ENCODE results near the gene TMCO4. TPM values are rescaled to one million over a fixed set of nuclear protein-coding genes. Genes with fewer than 3 reads are reported as not detected.
A peak's percentile ranks its signal among the peaks of the same experiment; 100 is the strongest.

TMCO4 gene
- total and polyA plus RNA-seq, 11 donors, result 6.3 to 14.3 (median 7.6) TPM

- no peak for TF ChIP-seq POLR2A (IDR thresholded peaks at IDR 0.05)
- no peak for TF ChIP-seq CTCF (IDR thresholded peaks at IDR 0.05)
- no peak overlapping the region for H3K4me3 ChIP-seq
- DNase-seq, result no peak
- intact Hi-C loops (cut with DNase I), result loop anchor here in 1 of 10 donors (10.0 kb wide), 1 partner anchor 61 kb away; no protein-coding TSS in a partner anchor
- ATAC-seq, result no peak
- H3K27ac ChIP-seq, result no peak overlapping the region
- H3K36me3 ChIP-seq, result peaks cover 0 to 47% (median 7%) of the 10 kb centered on the region in 9 donors
- H3K9me3 ChIP-seq, result no peaks in the 10 kb centered on the region
- H3K4me1 ChIP-seq, result peaks cover 0 to 5% (median 1%) of the 10 kb centered on the region in 12 donors
- H3K27me3 ChIP-seq, result no peaks in the 10 kb centered on the region
- WGBS, 4 donors, result 85 to 92% (median 87%) methylated on average over 5 to 14 of the region's 14 CpGs
Measured at GRCh38 chr1:19694298-19694697, 105.4 kb downstream of the TMCO4 start.

- H3K27ac ChIP-seq, result no peak overlapping the region
- H3K36me3 ChIP-seq, result peaks cover 0 to 37% (median 7%) of the 10 kb centered on the region in 9 donors
- H3K9me3 ChIP-seq, result peaks cover 0 to 4% (median 0%) of the 10 kb centered on the region in 12 donors
- no peaks in the 10 kb centered on the region for H3K27me3 ChIP-seq
- no peak for ATAC-seq
- no peak for TF ChIP-seq CTCF (IDR thresholded peaks at IDR 0.05)
- TF ChIP-seq POLR2A (IDR thresholded peaks at IDR 0.05), result no peak
- WGBS, 4 donors, result 81 to 95% (median 90%) methylated on average over 6 to 7 of the region's 7 CpGs
- intact Hi-C loops (cut with DNase I), result loop anchor here in 1 of 10 donors (10.0 kb wide), 1 partner anchor 64 kb away; no protein-coding TSS in a partner anchor
- no peak for DNase-seq
- peaks cover 0 to 12% (median 4%) of the 10 kb centered on the region in 12 donors for H3K4me1 ChIP-seq
- no peak overlapping the region for H3K4me3 ChIP-seq
Measured at GRCh38 chr1:19690342-19690741, 109.4 kb downstream of the TMCO4 start.

GRCh38 chr1:19689856-19690255 lies 109.9 kb downstream of the TMCO4 start:
- Histone ChIP-seq H3K27ac (no peak overlapping the region), H3K36me3 (peaks cover 0 to 32% (median 7%) of the 10 kb centered on the region in 9 donors), H3K4me3 (no peak overlapping the region), H3K4me1 (peaks cover 0 to 12% (median 4%) of the 10 kb centered on the region in 12 donors), H3K9me3 (peaks cover 0 to 4% (median 0%) of the 10 kb centered on the region in 12 donors), H3K27me3 (no peaks in the 10 kb centered on the region)
- intact Hi-C loops (cut with DNase I), result loop anchor here in 1 of 10 donors (10.0 kb wide), 1 partner anchor 65 kb away; no protein-coding TSS in a partner anchor
- no peak for ATAC-seq
- WGBS, 4 donors, result 91 to 97% (median 95%) methylated on average over 3 of the region's 3 CpGs
- DNase-seq, result no peak
- TF ChIP-seq POLR2A (IDR thresholded peaks at IDR 0.05) (no peak), CTCF (IDR thresholded peaks at IDR 0.05) (no peak)

- intact Hi-C loops (cut with DNase I), result no loop called here
- H3K4me1 ChIP-seq, result peaks cover 0 to 12% (median 4%) of the 10 kb centered on the region in 12 donors
- H3K36me3 ChIP-seq, result peaks cover 0 to 26% (median 3%) of the 10 kb centered on the region in 9 donors
- 53 to 62% (median 56%) methylated on average over 5 of the region's 5 CpGs for WGBS, 4 donors
- H3K4me3 ChIP-seq, result no peak overlapping the region
- TF ChIP-seq POLR2A (IDR thresholded peaks at IDR 0.05) (no peak), CTCF (IDR thresholded peaks at IDR 0.05) (no peak)
- DNase-seq, result no peak
- ATAC-seq, result peak in 1 of 4 donors; percentile 51
- peaks cover 0 to 4% (median 0%) of the 10 kb centered on the region in 12 donors for H3K9me3 ChIP-seq
- no peak overlapping the region for H3K27ac ChIP-seq
- no peaks in the 10 kb centered on the region for H3K27me3 ChIP-seq
Measured at GRCh38 chr1:19689085-19689757, 110.5 kb downstream of the TMCO4 start.
